Smooth muscle cell (in vitro differentiated cells): ENCODE data around the gene IFI27L1. TPM values are rescaled to one million over a fixed set of nuclear protein-coding genes. Genes with fewer than 3 reads are reported as not detected.

Experiments used
- DNase-seq: peaks from one replicate; lab custom pipeline; 2025; ENCODE audit not compliant: unreplicated experiment; lab: John Stamatoyannopoulos, UW
- H2AFZ ChIP-seq: fragments of 200-600 bp; sonication (generic); 2 replicates; pipeline ENCODE4 v1.6.0; 2016; ENCODE audit warnings: antibody characterized with exemption, low read depth, mild to moderate bottlenecking
- H3F3A ChIP-seq: fragments of 200-600 bp; sonication (generic); 2 replicates; pipeline ENCODE4 v1.6.0; 2017; ENCODE audit warnings: antibody characterized with exemption, low read depth
- H3K27ac ChIP-seq: fragments of 200-600 bp; sonication (generic); 2 replicates; pipeline ENCODE4 v1.5.1; 2016; ENCODE audit warnings: low read depth, mild to moderate bottlenecking
- H3K27me3 ChIP-seq: fragments of 200-600 bp; sonication (generic); 2 replicates; pipeline ENCODE4 v1.6.1; 2016; ENCODE audit warnings: low read depth, mild to moderate bottlenecking
- H3K36me3 ChIP-seq: fragments of 200-600 bp; sonication (generic); 2 replicates; pipeline ENCODE4 v1.5.1; 2016; ENCODE audit warnings: low read depth
- H3K4me1 ChIP-seq: fragments of 200-600 bp; sonication (generic); 2 replicates; pipeline ENCODE4 v1.5.1; 2016; ENCODE audit warnings: low read depth
- H3K4me2 ChIP-seq: fragments of 200-600 bp; sonication (generic); 2 replicates; pipeline ENCODE4 v1.6.0; 2016; ENCODE audit warnings: mild to moderate bottlenecking
- H3K4me3 ChIP-seq: fragments of 200-600 bp; sonication (generic); 2 replicates; pipeline ENCODE4 v1.5.1; 2016; ENCODE audit warnings: mild to moderate bottlenecking
- H3K79me2 ChIP-seq: fragments of 200-600 bp; sonication (generic); 2 replicates; pipeline ENCODE4 v1.6.0; 2016; ENCODE audit warnings: low read depth, mild to moderate bottlenecking
- H3K9ac ChIP-seq: fragments of 200-600 bp; sonication (generic); 2 replicates; pipeline ENCODE4 v1.6.0; 2016; ENCODE audit warnings: low read depth
- H3K9me3 ChIP-seq: fragments of 200-600 bp; sonication (generic); replicated peaks from 2 replicates; pipeline ENCODE4 v1.5.1; 2016; ENCODE audit warnings: low read depth
- H4K20me1 ChIP-seq: fragments of 200-600 bp; sonication (generic); 2 replicates; pipeline ENCODE4 v1.6.0; 2016; ENCODE audit warnings: low read depth
- WGBS: methylation state at CpG from one replicate; pipeline ENCODE4 v1.1.7; 2016; ENCODE audit warnings: low lambda C conversion rate; 5-methylcytosine and 5-hydroxymethylcytosine counted together
- polyA plus RNA-seq: library from polyadenylated mRNA; unstranded; fragments of >200 nt; fragmentation: Nextera tagmentation; extraction: Ambion mirVana; gene quantifications from 2 replicates; pipeline ENCODE4 v1.2.1, GENCODE V29; 2016
- total RNA-seq: library from RNA; depleted of rRNA; stranded (reverse); fragments of >200 nt; gene quantifications from 2 replicates; pipeline ENCODE4 v1.2.3, GENCODE V29; 2014
- TF ChIP-seq, protein P1 (sequence below): fragments of 200-600 bp; sonication (generic); IDR thresholded peaks from 2 replicates; pipeline ENCODE4 v1.5.1; 2017; ENCODE audit warnings: borderline replicate concordance, mild to moderate bottlenecking, antibody characterized with exemption; ENCODE audit not compliant: insufficient read depth, poor library complexity, severe bottlenecking

IFI27L1 gene
- total and polyA plus RNA-seq, 2 experiments from 2014 or later, result 2.9 to 38.2 TPM

DNA sequence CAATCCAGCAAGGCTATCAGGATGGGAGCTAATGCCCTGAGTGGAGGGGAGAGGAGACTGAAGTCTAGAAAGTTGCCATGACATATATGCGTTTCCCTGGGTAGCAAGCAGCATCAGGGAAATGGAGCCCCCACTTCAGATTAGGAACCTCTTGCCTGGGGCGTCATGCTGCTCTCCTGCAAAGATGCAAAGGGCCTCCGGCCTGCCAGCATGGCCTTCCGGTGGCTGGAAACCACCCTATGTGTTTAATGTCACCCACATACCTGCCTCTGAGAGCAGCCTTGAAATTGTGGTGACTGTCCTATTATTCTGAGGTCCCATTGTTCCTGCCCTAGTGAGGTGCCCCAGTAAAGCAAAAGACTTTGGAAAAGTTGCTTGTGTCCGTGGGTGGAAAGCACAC is 58.3 kb downstream of the IFI27L1 start:
- 91% methylated on average over 5 of the region's 5 CpGs for WGBS
- TF ChIP-seq, protein P1, sequence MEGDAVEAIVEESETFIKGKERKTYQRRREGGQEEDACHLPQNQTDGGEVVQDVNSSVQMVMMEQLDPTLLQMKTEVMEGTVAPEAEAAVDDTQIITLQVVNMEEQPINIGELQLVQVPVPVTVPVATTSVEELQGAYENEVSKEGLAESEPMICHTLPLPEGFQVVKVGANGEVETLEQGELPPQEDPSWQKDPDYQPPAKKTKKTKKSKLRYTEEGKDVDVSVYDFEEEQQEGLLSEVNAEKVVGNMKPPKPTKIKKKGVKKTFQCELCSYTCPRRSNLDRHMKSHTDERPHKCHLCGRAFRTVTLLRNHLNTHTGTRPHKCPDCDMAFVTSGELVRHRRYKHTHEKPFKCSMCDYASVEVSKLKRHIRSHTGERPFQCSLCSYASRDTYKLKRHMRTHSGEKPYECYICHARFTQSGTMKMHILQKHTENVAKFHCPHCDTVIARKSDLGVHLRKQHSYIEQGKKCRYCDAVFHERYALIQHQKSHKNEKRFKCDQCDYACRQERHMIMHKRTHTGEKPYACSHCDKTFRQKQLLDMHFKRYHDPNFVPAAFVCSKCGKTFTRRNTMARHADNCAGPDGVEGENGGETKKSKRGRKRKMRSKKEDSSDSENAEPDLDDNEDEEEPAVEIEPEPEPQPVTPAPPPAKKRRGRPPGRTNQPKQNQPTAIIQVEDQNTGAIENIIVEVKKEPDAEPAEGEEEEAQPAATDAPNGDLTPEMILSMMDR, result no peak
- H3K4me1 ChIP-seq, result peaks cover under 1% of the 10 kb centered on the region

DNA sequence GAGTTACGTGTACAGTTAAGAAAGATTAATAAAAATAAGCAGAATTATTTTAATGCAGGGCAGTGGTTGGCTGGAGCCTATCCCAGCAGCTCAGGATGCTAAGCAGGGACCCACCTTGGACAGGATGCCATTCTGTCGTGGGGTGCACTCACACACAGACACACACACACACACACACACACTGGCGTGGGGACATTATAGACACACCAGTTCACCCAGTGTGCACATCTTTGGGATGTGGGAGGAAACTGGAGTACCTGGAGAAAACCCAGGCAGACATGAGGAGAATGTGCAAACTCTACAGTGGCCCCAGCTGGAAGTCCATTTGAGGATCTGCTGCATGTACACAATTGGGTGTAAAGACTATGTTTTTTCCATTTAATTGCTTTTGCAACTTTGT is 61.1 kb downstream of the IFI27L1 start:
- Histone ChIP-seq H4K20me1 (no peaks in the 10 kb centered on the region), H3K9me3 (no peaks in the 10 kb centered on the region), H3K27me3 (peaks cover 3% of the 10 kb centered on the region), H3K9ac (no peak overlapping the region), H3K4me1 (peaks cover 6% of the 10 kb centered on the region), H3K4me3 (no peak overlapping the region), H3K27ac (no peak overlapping the region), H3K4me2 (no peak overlapping the region), H3K36me3 (no peaks in the 10 kb centered on the region), H3F3A (no peaks in the 10 kb centered on the region), H3K79me2 (no peaks in the 10 kb centered on the region), H2AFZ (no peak overlapping the region)
- WGBS, result 71% methylated on average over 3 of the region's 3 CpGs
- no peak for DNase-seq
- TF ChIP-seq, protein P1, result no peak

More for the DNA sequence above, 58.3 kb downstream of the IFI27L1 start:
- no peaks in the 10 kb centered on the region for H3K79me2 ChIP-seq
- peaks cover 3% of the 10 kb centered on the region for H3K27me3 ChIP-seq
- H3K4me3 ChIP-seq, result no peak overlapping the region
- H4K20me1 ChIP-seq, result no peaks in the 10 kb centered on the region
- H3F3A ChIP-seq, result no peaks in the 10 kb centered on the region
- no peak overlapping the region for H3K9ac ChIP-seq
- DNase-seq, result no peak
- H3K9me3 ChIP-seq, result no peaks in the 10 kb centered on the region
- no peak overlapping the region for H3K27ac ChIP-seq
- H3K4me2 ChIP-seq, result no peak overlapping the region
- no peaks in the 10 kb centered on the region for H3K36me3 ChIP-seq
- H2AFZ ChIP-seq, result no peak overlapping the region

DNA sequence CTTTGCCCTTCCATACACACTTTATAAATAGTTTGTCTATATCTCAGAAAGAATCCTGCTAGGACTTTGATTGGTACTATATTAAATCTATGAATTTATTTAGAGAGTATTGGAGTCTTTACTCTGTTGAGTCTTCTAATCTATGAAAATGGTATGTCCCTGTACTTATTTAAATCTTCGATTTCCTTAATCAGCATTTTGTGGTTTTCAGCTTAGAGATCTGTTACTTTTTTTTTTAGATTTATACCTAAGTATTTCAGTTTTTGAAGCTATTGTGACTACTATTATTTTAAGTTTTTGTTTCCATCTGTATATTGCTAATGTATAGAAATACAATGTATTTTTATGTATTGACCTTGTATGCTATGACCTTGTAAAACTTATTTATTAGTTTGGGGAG is 61.7 kb downstream of the IFI27L1 start:
- Histone ChIP-seq H3K4me1 (peaks cover 6% of the 10 kb centered on the region), H3K9me3 (no peaks in the 10 kb centered on the region), H3K79me2 (no peaks in the 10 kb centered on the region), H3K4me2 (no peak overlapping the region), H3K27me3 (peaks cover 3% of the 10 kb centered on the region), H2AFZ (no peak overlapping the region), H3K9ac (no peak overlapping the region), H3K36me3 (no peaks in the 10 kb centered on the region), H3F3A (no peaks in the 10 kb centered on the region), H3K4me3 (no peak overlapping the region), H3K27ac (no peak overlapping the region), H4K20me1 (no peaks in the 10 kb centered on the region)
- TF ChIP-seq, protein P1, result no peak
- WGBS, result 85% methylated on average over 1 of the region's 1 CpG
- no peak for DNase-seq

DNA sequence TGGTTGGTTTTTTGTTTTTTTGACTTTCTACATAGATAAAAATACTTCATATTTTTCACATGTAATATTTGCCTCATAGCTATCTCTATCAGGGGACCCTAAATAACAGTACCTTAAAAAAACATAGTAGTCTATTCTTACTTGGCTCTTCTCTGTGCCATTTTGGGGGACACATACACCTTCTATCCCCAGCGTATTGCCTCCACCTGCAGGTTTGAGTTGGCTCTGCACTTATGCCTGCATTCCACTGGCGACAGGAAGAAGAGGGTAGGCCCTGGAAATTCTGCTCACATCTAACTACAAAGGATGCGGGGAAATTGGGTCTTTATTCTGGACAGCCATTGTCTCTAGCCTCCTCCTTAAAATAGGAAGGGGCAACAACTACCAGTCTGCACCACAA is 62.1 kb downstream of the IFI27L1 start:
- Histone ChIP-seq H3K4me1 (peaks cover 6% of the 10 kb centered on the region), H3K9ac (no peak overlapping the region), H3K36me3 (no peaks in the 10 kb centered on the region), H3K27me3 (peaks cover 3% of the 10 kb centered on the region), H3K4me2 (no peak overlapping the region), H3F3A (no peaks in the 10 kb centered on the region), H3K27ac (no peak overlapping the region), H4K20me1 (no peaks in the 10 kb centered on the region), H3K79me2 (no peaks in the 10 kb centered on the region), H2AFZ (no peak overlapping the region), H3K9me3 (no peaks in the 10 kb centered on the region), H3K4me3 (no peak overlapping the region)
- DNase-seq, result no peak
- 59% methylated on average over 3 of the region's 3 CpGs for WGBS
- TF ChIP-seq, protein P1, result peak; percentile 32
